HG03039 (cell line): ENCODE data around the gene PDCL2.
"Not testable (repeated sequence)": the region's sequence is repeated elsewhere in the genome, so short reads cannot be mapped to it uniquely, and the experiment has no call there.

Experiments used
- ATAC-seq: cut with Tn5 transposase; IDR thresholded peaks from one replicate; pipeline ENCODE4 v1.9.1; 2021; ENCODE audit warnings: mild to moderate bottlenecking, moderate library complexity; ENCODE audit not compliant: unreplicated experiment

The PDCL2 gene

GRCh38 chr4:55598641-55599040, 6.6 kb upstream of the PDCL2 start:
- ATAC-seq: no peak

DNA sequence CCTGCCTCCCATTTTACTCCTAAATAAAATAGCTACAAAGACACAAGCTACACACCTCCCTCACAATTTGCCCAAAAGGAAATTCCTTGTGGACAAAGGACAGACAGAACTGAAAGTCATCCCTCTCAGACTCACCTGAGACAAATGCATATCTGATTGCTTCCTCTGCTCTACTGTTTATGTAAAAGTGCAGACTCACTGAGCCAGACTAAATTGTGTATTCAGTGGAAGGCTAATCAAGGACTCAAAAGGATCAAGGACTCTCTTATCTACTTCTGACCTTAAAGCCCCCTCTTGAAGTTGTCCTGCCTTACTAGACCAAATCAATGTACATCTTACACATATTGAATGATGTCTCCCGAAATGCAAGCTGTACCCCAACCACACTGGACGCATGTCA, 3.9 kb downstream of the PDCL2 start:
- ATAC-seq: no peak

DNA sequence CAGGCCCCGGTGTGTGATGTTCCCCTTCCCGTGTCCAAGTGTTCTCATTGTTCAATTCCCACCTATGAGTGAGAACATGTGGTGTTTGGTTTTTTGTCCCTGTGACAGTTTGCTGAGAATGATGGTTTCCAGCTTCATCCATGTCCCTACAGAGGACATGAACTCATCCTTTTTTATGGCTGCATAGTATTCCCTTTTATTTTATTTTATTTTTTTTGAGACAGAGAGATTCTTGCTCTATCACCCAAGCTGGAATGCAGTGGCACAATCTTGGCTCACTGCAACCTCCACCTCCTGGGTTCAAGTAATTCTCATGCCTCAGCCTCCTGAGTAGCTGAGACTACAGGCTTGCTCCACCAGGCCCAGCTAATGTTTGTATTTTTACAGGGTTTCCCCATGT, 9.3 kb downstream of the PDCL2 start:
- not testable (repeated sequence) for ATAC-seq

GRCh38 chr4:55578341-55579010, 13.6 kb downstream of the PDCL2 start:
- ATAC-seq: no peak

GRCh38 chr4:55575513-55575912, 16.5 kb downstream of the PDCL2 start:
- no peak for ATAC-seq

DNA sequence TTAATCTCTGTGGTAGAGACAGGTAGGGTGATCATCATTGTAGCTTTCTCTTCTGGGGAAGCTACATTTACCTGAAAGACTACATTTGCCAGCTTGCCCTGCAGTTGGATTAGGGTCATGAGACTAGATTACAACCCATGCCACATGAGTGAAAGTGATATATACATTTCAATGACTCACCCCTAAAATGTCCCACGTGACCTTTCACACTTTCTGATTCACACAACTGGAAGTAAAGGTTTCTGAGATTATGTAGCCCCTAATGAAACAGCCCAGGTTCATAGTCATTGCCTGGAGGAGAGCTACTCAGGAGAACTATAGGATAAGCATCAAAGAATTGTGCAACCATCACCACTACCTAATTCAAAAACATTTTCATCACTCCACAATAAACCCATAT, 17.8 kb downstream of the PDCL2 start:
- ATAC-seq: no peak

DNA sequence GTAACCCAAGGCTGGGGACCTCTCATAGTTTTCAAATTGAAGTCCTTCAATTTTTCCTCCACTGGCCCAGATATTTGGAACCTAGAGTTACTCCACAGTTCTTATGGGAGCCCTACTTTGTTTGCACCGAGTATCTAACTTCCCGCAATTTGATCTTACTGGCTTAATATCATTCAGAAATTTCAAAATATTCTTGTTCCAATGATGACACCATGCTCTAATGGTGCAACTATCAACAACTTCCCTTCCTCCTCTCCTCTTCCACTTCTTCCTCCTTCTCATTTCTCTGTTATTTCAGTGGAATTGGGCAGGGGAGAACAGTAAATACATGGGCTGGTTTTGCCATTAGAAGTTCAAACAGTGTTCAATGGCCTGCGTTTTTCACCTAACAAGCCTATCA, 20.2 kb downstream of the PDCL2 start:
- no peak for ATAC-seq

- no peak for ATAC-seq
Measured at GRCh38 chr4:55568905-55569504, 23.0 kb downstream of the PDCL2 start.

DNA sequence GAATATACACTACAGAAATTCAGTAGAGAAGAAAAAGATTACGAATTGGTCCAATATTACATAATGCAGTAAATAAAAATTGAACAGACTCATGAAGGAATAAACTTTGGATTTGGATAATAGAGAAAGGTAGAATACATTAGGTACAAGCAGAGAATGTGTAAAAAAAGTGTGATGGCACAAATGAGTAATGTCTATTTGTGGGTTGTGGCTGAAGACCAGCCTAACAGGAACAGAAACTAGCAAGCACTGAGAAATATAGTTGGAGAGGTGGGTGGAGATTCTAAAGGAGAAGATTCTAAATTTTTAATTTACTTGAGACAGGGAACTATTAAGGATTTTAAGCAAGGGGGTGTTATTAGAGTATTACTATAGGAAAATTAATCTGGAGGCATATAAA, 30.2 kb downstream of the PDCL2 start:
- ATAC-seq: peak; percentile 99

DNA sequence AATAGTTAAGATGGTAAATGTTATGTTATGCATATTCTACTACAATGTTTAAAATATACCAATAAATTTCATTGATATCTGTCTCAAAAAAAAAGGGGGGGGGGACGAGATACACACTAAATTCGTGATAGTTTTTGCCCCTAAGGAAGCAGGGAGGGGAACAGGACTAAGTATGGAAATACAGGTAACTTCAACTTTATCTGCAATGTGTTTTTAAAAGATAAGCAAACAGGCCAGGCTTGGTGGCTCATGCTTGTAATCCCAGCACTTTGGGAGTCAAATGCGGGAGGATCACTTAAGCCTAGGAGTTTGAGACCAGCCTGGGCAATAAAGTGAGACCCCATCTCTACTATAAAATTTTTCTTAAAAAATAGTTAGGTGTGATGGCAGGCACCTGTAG, 31.9 kb downstream of the PDCL2 start:
- ATAC-seq: no peak

- ATAC-seq: no peak
Measured at GRCh38 chr4:55554453-55555030, 37.5 kb downstream of the PDCL2 start.

DNA sequence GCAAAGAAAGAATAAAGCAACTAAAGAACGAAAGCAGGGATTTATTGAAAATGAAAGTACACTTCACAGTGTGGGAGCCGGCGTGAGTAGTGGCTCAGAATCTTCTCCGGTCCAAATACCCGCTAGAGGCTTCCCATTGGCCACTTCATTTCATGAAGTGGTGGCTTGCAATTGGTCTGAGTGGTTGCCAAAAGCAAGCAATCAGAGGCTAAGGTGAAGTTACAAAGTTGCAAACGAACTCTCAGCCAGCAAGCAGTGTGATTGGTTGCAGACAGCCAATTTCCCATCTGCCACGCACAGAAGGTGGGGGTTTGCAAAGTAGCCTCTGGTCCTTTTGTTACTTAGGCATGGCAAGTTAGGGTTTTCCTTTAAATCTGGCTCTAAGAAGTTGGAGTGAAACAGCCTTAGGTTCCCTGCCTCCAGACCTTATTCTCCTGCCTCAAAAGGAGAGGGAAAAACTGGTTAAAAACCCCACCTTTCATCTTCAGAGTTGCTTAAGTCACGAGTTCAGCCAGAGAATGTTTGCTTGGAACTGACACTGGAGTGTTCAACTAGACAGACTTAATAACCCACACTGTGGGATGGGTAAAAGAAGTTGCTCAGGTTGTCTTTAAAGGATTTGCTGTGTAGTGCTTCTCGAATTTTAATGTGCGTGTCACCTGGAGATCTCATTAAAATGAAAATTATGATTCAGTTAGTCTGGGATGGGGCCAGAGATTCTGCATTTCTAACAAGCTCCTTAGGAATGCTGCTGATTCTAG, 38.4 kb downstream of the PDCL2 start:
- no peak for ATAC-seq

DNA sequence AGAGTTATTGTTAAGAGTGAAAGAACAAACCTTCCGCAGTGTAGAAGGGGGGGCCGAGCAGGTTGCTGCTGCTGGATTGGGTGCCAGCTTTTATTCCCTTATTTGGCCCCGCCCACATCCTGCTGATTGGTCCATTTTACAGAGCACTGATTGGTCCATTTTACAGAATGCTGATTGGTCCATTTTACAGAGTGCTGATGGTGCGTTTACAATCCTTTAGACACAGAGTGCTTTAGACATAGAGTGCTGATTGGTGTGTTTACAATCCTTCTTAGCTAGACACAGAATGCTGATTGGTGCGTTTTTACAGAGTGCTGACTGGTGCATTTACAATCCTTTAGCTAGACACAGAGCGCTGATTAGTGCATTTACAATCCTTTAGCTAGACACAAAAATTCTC, 40.1 kb downstream of the PDCL2 start:
- ATAC-seq: not testable (repeated sequence)

GRCh38 chr4:55549888-55550287, 42.2 kb downstream of the PDCL2 start:
- no peak for ATAC-seq

DNA sequence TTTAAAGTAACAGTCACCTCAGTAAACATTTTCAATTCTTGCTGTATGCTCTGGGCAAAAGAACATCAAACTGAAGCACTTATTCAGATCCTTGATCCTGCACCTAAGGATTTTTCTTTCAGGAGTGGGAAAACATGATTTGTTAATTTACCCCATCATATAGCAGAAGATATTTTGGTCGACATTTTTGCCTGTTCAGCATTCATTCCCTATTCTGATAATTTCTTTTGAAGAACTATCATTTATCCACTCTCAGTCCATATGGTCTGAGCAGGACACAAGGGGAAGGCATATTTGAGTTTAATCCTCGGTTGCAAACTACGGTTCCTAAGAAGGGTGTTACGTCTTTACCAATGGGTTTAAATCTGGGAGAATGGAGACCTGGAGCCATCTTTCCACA, 44.1 kb downstream of the PDCL2 start:
- no peak for ATAC-seq

DNA sequence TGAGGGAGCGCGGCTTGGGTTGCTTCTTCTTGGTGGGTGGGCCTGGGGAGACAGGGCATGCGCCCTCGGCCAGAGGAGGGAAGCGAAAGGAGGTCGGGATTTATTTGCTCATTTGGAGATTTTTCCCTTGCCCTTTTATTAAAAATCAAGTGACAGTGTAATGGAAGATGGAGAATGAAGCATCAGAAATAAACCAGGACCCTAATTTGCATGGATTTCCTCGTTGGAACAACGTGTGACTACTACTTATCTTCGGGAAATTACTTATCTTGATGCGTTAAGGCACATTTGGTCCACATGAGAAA, 44.6 kb downstream of the PDCL2 start:
- ATAC-seq: no peak

GRCh38 chr4:55546756-55547465, 45.1 kb downstream of the PDCL2 start, which contains the start of gene CLOCK:
Gene CLOCK, minus strand, starts transcription at chr4:55546909. Its CDS starts 64,124 bp downstream, at chr4:55482785.
- peak; percentile 78 for ATAC-seq

GRCh38 chr4:55546506-55546755, 45.6 kb downstream of the PDCL2 start:
- ATAC-seq: peak; percentile 38

DNA sequence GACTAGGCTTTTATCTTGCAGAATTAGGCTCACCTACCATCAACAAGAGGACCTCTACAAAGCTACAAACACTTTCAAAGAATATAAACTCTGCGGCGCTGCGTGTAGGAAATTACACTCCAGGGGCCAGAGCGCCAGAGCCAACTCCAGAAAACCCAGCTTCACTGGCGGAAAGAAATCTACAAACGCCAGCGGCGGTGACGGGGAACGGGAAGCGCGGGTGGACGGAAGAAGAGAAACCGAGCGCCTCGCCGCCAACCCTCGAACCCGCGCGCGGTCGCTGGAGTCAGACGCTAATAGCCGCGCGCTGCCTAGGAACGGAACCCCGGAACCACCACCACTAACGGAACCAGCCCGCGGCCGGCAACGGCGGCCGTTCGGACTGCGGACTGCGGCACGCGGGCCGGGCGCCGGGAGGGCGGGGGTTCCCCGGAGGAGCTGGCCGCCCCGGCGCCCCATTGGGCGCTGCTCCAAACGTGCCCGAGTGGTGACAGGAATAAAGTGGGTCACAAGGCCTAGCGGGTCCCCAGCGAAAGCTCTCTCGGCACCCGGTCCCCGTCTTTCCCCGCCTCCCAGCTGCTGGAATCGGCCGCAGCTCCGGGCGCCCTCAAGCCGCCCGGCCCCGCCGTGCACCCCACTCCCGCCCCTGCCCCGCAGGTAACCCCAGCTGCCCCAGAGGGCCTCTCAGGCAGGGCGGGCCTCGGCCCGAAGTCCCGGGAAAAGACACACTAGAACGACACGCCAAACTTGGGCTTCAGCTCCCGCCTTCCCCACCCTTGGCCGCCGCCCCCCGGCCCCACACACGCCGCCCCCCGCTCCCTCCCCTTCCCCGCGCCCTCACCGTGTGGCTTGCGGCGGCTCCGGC, 46.2 kb downstream of the PDCL2 start:
- peak; percentile 31 for ATAC-seq

- no peak for ATAC-seq
Measured at GRCh38 chr4:55545151-55545550, 46.9 kb downstream of the PDCL2 start.

DNA sequence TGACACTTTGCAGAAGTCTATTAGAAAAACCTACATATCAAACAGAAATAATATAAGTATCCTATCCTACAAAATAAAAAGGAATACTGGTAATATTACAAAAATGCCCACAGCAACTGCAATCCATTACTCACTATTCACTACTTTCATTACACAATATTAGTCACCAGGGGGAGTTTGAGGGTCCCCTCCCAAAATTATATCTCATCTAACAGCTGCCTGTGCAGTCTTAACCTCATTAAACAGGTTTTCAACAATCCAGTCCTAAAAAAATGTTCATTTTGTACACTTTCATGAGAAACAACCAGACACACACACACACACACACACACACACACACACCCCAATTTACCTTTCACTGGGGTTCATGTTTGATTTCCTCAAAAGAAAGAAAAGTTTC, 48.2 kb downstream of the PDCL2 start:
- ATAC-seq: no peak
